ENCODE measurements around the gene ACCSL. TPM values are rescaled to one million over a fixed set of nuclear protein-coding genes. Genes with fewer than 3 reads are reported as not detected.

Gene ACCSL
- total RNA-seq, 6 experiments from 2014 or later, result not detected

- no peaks in the 10 kb centered on the region for H3K36me3 Mint-ChIP-seq (ENCODE audit: low read depth)
- H3K4me3 Mint-ChIP-seq, result no peak overlapping the region
- peaks cover 5% of the 10 kb centered on the region; the same call in 1 of the 2 replicates for H3K27me3 Mint-ChIP-seq (ENCODE audit: insufficient read depth)
- TF ChIP-seq, protein P1, sequence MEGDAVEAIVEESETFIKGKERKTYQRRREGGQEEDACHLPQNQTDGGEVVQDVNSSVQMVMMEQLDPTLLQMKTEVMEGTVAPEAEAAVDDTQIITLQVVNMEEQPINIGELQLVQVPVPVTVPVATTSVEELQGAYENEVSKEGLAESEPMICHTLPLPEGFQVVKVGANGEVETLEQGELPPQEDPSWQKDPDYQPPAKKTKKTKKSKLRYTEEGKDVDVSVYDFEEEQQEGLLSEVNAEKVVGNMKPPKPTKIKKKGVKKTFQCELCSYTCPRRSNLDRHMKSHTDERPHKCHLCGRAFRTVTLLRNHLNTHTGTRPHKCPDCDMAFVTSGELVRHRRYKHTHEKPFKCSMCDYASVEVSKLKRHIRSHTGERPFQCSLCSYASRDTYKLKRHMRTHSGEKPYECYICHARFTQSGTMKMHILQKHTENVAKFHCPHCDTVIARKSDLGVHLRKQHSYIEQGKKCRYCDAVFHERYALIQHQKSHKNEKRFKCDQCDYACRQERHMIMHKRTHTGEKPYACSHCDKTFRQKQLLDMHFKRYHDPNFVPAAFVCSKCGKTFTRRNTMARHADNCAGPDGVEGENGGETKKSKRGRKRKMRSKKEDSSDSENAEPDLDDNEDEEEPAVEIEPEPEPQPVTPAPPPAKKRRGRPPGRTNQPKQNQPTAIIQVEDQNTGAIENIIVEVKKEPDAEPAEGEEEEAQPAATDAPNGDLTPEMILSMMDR (IDR thresholded peaks at IDR 0.05), result no peak
- peaks cover 39% of the 10 kb centered on the region for H3K4me1 Mint-ChIP-seq (ENCODE audit: low read depth)
- no peak overlapping the region for H3K27ac Mint-ChIP-seq
- no peak for DNase-seq
- H3K9me3 Mint-ChIP-seq, result peaks cover 13% of the 10 kb centered on the region
Measured at GRCh38 chr11:44018829-44019228, 29.0 kb upstream of the ACCSL start.

GRCh38 chr11:44024977-44025376 lies 22.8 kb upstream of the ACCSL start:
- no peak for DNase-seq
- Mint-ChIP-seq H3K4me1 (ENCODE audit: low read depth) (peaks cover 13% of the 10 kb centered on the region), H3K36me3 (ENCODE audit: low read depth) (peaks cover 4% of the 10 kb centered on the region; the same call in 1 of the 2 replicates), H3K27me3 (ENCODE audit: insufficient read depth) (no peaks in the 10 kb centered on the region), H3K27ac (no peak overlapping the region), H3K9me3 (peaks cover 21% of the 10 kb centered on the region), H3K4me3 (no peak overlapping the region)
- TF ChIP-seq, protein P1 (IDR thresholded peaks at IDR 0.05), result peak; percentile 48

DNA sequence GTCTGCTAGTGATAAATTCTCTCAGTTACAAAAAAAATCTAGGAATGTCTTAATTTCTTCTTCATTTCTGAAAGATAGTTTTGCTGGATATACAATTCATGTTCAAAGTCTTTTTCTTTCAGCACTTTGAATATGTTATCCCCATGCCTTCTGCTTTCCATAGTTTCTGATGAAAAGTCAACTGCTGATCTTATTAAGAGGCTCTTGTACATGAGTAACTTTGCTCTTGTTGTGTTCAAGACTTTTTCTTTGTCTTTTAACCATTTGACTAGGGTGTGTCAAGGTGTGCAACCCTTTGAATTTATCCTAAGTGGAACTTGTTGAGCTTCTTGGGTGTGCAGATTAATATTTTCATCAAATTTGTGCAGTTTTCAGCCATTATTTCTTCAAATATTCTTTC lies 22.1 kb upstream of the ACCSL start:
- Mint-ChIP-seq H3K4me1 (ENCODE audit: low read depth) (peaks cover 20% of the 10 kb centered on the region), H3K27ac (no peak overlapping the region), H3K27me3 (ENCODE audit: insufficient read depth) (no peaks in the 10 kb centered on the region), H3K36me3 (ENCODE audit: low read depth) (peaks cover 4% of the 10 kb centered on the region; the same call in 1 of the 2 replicates), H3K9me3 (peaks cover 21% of the 10 kb centered on the region), H3K4me3 (no peak overlapping the region)
- DNase-seq, result no peak
- TF ChIP-seq, protein P1 (IDR thresholded peaks at IDR 0.05), result no peak

DNA sequence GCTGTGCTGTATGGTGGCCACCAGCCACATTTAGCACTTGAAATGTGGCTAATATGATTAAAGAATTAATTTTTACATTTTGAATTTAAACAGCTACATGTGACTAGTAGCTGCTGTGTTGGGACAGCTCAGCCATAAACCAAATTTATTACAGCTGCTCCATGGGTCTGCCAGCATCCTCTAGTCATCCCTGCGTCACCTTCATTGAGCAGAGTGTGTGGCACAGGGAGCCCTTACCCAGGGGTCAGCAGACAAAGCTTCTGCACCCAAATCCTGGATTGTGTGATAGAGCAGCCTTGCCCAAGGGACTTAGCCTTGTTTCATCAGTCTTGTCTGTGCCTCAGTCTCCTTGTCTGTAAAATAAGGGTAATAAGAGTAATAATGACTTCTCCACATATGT lies 19.4 kb upstream of the ACCSL start:
- Mint-ChIP-seq H3K27me3 (ENCODE audit: insufficient read depth) (no peaks in the 10 kb centered on the region; the same call in 1 of the 2 replicates), H3K4me1 (ENCODE audit: low read depth) (peaks cover 45% of the 10 kb centered on the region), H3K4me3 (no peak overlapping the region)

DNA sequence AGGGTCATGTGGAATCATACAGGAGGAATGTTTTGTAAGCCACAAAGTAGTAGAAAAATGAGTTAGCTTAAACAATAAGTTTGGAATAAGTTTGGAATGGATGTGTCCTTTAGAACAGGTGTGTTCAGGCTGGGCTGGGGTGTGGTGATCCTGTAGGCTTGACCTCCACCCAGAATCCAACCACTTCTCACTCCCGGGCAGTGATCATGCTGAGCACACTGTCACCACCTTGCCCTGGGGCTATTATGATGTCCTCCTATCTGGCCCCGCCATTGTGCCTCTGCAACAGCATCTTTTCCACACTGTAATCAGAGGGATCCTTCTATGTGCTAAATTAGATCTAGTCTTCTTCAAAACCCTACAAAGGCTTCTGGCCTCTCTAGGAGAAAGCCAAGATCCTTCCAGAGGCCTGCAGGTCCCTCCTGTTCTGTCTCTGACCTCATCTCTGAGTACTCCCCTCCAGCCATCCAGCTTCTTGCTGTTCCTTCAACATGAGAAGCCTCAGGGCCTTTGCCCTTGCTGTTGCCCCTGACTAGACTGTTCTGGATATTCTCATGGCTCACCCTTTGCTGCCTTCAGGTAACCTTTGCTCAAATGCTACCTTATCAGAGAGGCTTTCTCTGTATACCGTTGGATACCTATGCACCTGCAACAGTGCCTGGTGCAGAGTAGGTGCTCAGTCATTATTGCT lies 18.8 kb upstream of the ACCSL start:
- H3K27ac Mint-ChIP-seq, result no peak overlapping the region; the same call in 1 of the 2 replicates
- peaks cover 8% of the 10 kb centered on the region; the same call in 1 of the 2 replicates for H3K9me3 Mint-ChIP-seq
- H3K36me3 Mint-ChIP-seq (ENCODE audit: low read depth), result peaks cover 4% of the 10 kb centered on the region; the same call in 1 of the 2 replicates
- no peak for DNase-seq
- TF ChIP-seq, protein P1 (IDR thresholded peaks at IDR 0.05), result no peak
- no peak overlapping the region for H3K4me3 Mint-ChIP-seq
- H3K27me3 Mint-ChIP-seq (ENCODE audit: insufficient read depth), result peaks cover 3% of the 10 kb centered on the region
- peaks cover 45% of the 10 kb centered on the region for H3K4me1 Mint-ChIP-seq (ENCODE audit: low read depth)

More for the DNA sequence above, 19.4 kb upstream of the ACCSL start:
- TF ChIP-seq, protein P1 (IDR thresholded peaks at IDR 0.05), result no peak
- Mint-ChIP-seq H3K36me3 (ENCODE audit: low read depth) (peaks cover 4% of the 10 kb centered on the region; the same call in 1 of the 2 replicates), H3K27ac (no peak overlapping the region), H3K9me3 (peaks cover 8% of the 10 kb centered on the region; the same call in 1 of the 2 replicates)
- no peak for DNase-seq

All from HFFc6 (cell line).